HCT116 (cell line): Measurements from ENCODE around the gene KRTAP5-3.

ENCODE experiments used
- ATF3 ChIP-seq: IDR thresholded peaks from 2 replicates; pipeline ENCODE4 v1.6.1; 2012
- CTCF ChIP-seq, 3 experiments: fragments of 200-600 bp in 1 of 3; sonication (generic) in 1 of 3; IDR thresholded peaks in 2 of 3; conservative IDR thresholded peaks in 1 of 3; 2 replicates each; pipeline ENCODE4 v1.5.1; 2012 to 2017; ENCODE audit warnings: low read depth in 2 of 3, low read length in 2 of 3, antibody characterized with exemption in 1 of 3, borderline replicate concordance in 1 of 3, control low read depth in 1 of 3, mild to moderate bottlenecking in 1 of 3, mixed read lengths in 1 of 3, mixed run types in 1 of 3, moderate library complexity in 1 of 3; ENCODE audit not compliant: insufficient read depth in 1 of 3
- ELF1 ChIP-seq: IDR thresholded peaks from 2 replicates; pipeline ENCODE4 v1.6.1; 2012; ENCODE audit warnings: low read depth, borderline replicate concordance
- EZH2phosphoT487 ChIP-seq: fragments of 200-600 bp; IDR thresholded peaks from 2 replicates; pipeline ENCODE4 v1.6.1; 2018; ENCODE audit warnings: antibody characterized with exemption, borderline replicate concordance
- JUND ChIP-seq: IDR thresholded peaks from 2 replicates; pipeline ENCODE4 v1.6.1; 2012
- POLR2A ChIP-seq: IDR thresholded peaks from 2 replicates; pipeline ENCODE4 v1.7.0; 2011; ENCODE audit warnings: borderline replicate concordance; ENCODE audit not compliant: insufficient read depth, insufficient read length; ENCODE audit errors: extremely low read depth
- SIN3A ChIP-seq: IDR thresholded peaks from 2 replicates; pipeline ENCODE4 v1.6.1; 2012; ENCODE audit warnings: low read depth

GRCh38 chr11:1628506-1629325 is 20.5 kb upstream of the KRTAP5-3 start:
- TF ChIP-seq CTCF (IDR thresholded peaks at IDR 0.05 in 2 of 3, conservative IDR thresholded peaks at IDR 0.05 in 1 of 3; ENCODE audit: borderline replicate concordance in 1 of 3, insufficient read depth in 1 of 3, low read depth in 2 of 3, low read length in 2 of 3) (peak; percentile 79 to 98 (median 97)), ELF1 (no peak), SIN3A (no peak), JUND (no peak), EZH2phosphoT487 (no peak), POLR2A (no peak), ATF3 (no peak)
